Trophoblast cell (in vitro differentiated cells and primary cell): ENCODE data around the gene GADD45GIP1.
"Not testable (repeated sequence)": the region's sequence is repeated elsewhere in the genome, so short reads cannot be mapped to it uniquely, and the experiment has no call there.

Experiments used
- DNase-seq, 2 donors: peaks; one replicate each; pipeline ENCODE4 v3.0.0-alpha.2; 2016
- H2AFZ ChIP-seq: 2 replicates; pipeline ENCODE4 v1.6.1; 2013; ENCODE audit warnings: low read length, moderate library complexity, mild to moderate bottlenecking; ENCODE audit not compliant: insufficient read depth, poor library complexity
- H2AK5ac ChIP-seq: 2 replicates; pipeline ENCODE4 v1.6.1; 2013; ENCODE audit warnings: mild to moderate bottlenecking, low read length
- H2BK120ac ChIP-seq: 2 replicates; pipeline ENCODE4 v1.6.1; 2013; ENCODE audit warnings: low read length, mild to moderate bottlenecking, moderate library complexity; ENCODE audit not compliant: insufficient read depth, poor library complexity
- H2BK12ac ChIP-seq: 2 replicates; pipeline ENCODE4 v1.6.1; 2013; ENCODE audit warnings: mild to moderate bottlenecking, low read length, moderate library complexity
- H2BK5ac ChIP-seq: 2 replicates; pipeline ENCODE4 v1.6.1; 2013; ENCODE audit warnings: low read length, low read depth, moderate library complexity, mild to moderate bottlenecking; ENCODE audit not compliant: poor library complexity
- H3K14ac ChIP-seq: 2 replicates; pipeline ENCODE4 v1.6.1; 2013; ENCODE audit warnings: mild to moderate bottlenecking, low read length
- H3K18ac ChIP-seq: 2 replicates; pipeline ENCODE4 v1.6.1; 2013; ENCODE audit warnings: mild to moderate bottlenecking, low read length
- H3K23ac ChIP-seq: 2 replicates; pipeline ENCODE4 v1.6.1; 2013; ENCODE audit warnings: low read length
- H3K27ac ChIP-seq: 2 replicates; pipeline ENCODE4 v1.5.1; 2013; ENCODE audit warnings: low read depth, mild to moderate bottlenecking, inconsistent platforms, low read length, moderate library complexity
- H3K27me3 ChIP-seq: 2 replicates; pipeline ENCODE4 v1.6.1; 2013; ENCODE audit warnings: inconsistent platforms, mild to moderate bottlenecking, low read length, moderate library complexity; ENCODE audit not compliant: insufficient read depth
- H3K36me3 ChIP-seq, 2 experiments: 1 replicate in 1 of 2; 2 replicates in 1 of 2; pipeline ENCODE4 v1.6.1; 2013; ENCODE audit warnings: low read length in 2 of 2, mild to moderate bottlenecking in 2 of 2, moderate library complexity in 1 of 2; ENCODE audit not compliant: insufficient read depth in 2 of 2, control insufficient read depth in 1 of 2
- H3K4ac ChIP-seq: 2 replicates; pipeline ENCODE4 v1.6.1; 2013; ENCODE audit warnings: low read depth, mild to moderate bottlenecking, low read length, moderate library complexity
- H3K4me1 ChIP-seq, 2 experiments: 1 replicate in 1 of 2; 2 replicates in 1 of 2; pipeline ENCODE4 v1.6.1; 2013; ENCODE audit warnings: low read length in 2 of 2, mild to moderate bottlenecking in 2 of 2, moderate library complexity in 1 of 2; ENCODE audit not compliant: insufficient read depth in 2 of 2, control insufficient read depth in 1 of 2
- H3K4me2 ChIP-seq: 2 replicates; pipeline ENCODE4 v1.6.1; 2013; ENCODE audit warnings: inconsistent platforms, mild to moderate bottlenecking, low read length, moderate library complexity
- H3K4me3 ChIP-seq: 2 replicates; pipeline ENCODE4 v1.5.1; 2013; ENCODE audit warnings: mild to moderate bottlenecking, low read depth, low read length, inconsistent platforms
- H3K79me1 ChIP-seq: one replicate; pipeline ENCODE4 v1.6.1; 2013; ENCODE audit warnings: low read length
- H3K79me2 ChIP-seq: 2 replicates; pipeline ENCODE4 v1.6.1; 2013; ENCODE audit warnings: low read length, mild to moderate bottlenecking; ENCODE audit not compliant: control insufficient read depth, insufficient read depth, poor library complexity
- H3K9ac ChIP-seq: 2 replicates; pipeline ENCODE4 v1.6.1; 2013; ENCODE audit warnings: mild to moderate bottlenecking, low read length
- H3K9me3 ChIP-seq: 2 replicates; pipeline ENCODE4 v1.6.1; 2013; ENCODE audit warnings: low read depth, mild to moderate bottlenecking, control low read depth, inconsistent platforms, low read length; ENCODE audit not compliant: insufficient read depth
- H4K12ac ChIP-seq: 2 replicates; pipeline ENCODE4 v1.6.1; 2013; ENCODE audit warnings: low read depth, mild to moderate bottlenecking, low read length, moderate library complexity
- H4K8ac ChIP-seq: 2 replicates; pipeline ENCODE4 v1.6.1; 2013; ENCODE audit warnings: low read depth, mild to moderate bottlenecking, low read length, moderate library complexity
- H4K91ac ChIP-seq: one replicate; pipeline ENCODE4 v1.6.1; 2013; ENCODE audit warnings: low read depth, mild to moderate bottlenecking, low read length, moderate library complexity
- WGBS: extraction: QIAGEN DNeasy Blood & Tissue Kit; methylation state at CpG from one replicate; pipeline ENCODE4 v1.1.7; 2013; ENCODE audit warnings: missing lambda C conversion rate; ENCODE audit not compliant: insufficient read length, insufficient coverage; ENCODE audit errors: extremely low coverage; 5-methylcytosine and 5-hydroxymethylcytosine counted together

The GADD45GIP1 gene

DNA sequence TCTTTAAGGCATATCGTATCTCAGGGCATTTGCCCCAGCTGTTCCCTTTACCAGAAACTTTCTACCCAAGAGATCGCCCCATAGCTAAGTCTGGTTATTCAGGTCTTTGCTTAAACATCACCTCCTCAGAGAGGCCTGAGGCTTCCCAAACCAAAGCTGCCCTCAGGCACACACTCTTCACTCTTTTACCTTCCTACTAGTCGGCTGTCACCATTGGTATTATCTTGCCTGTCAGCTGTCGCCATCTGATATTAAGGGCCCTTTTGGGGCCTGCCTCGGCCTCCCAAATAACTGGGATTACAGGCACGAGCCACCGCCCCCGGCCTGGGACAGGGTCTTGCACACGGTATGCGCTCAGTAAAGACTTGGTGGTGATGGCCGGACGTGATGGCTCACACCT, 1.0 kb downstream of the GADD45GIP1 start:
- no peak overlapping the region for H3K14ac ChIP-seq
- H3K27me3 ChIP-seq: no peaks in the 10 kb centered on the region
- H3K18ac ChIP-seq: peak overlapping the region; percentile 43
- no peak overlapping the region for H2BK120ac ChIP-seq
- H3K79me2 ChIP-seq: peaks cover 5% of the 10 kb centered on the region
- H3K36me3 ChIP-seq: peaks cover 31 to 36% of the 10 kb centered on the region in 2 experiments
- no peak overlapping the region for H3K23ac ChIP-seq
- peaks cover 4 to 7% of the 10 kb centered on the region in 2 experiments for H3K4me1 ChIP-seq
- peak in 1 of 2 donors; percentile 39 for DNase-seq
- H2BK5ac ChIP-seq: no peak overlapping the region
- peaks cover 6% of the 10 kb centered on the region for H3K79me1 ChIP-seq
- H4K8ac ChIP-seq: no peak overlapping the region
- no peak overlapping the region for H3K27ac ChIP-seq
- no peak overlapping the region for H4K91ac ChIP-seq
- no peak overlapping the region for H2BK12ac ChIP-seq
- peak overlapping the region; percentile 31 for H3K9ac ChIP-seq
- peak overlapping the region; percentile 15 for H2AK5ac ChIP-seq
- peaks cover 2% of the 10 kb centered on the region for H3K9me3 ChIP-seq
- H3K4ac ChIP-seq: peak overlapping the region; percentile 51
- H3K4me2 ChIP-seq: peak overlapping the region; percentile 90
- H2AFZ ChIP-seq: no peak overlapping the region
- H3K4me3 ChIP-seq: no peak overlapping the region
- no peak overlapping the region for H4K12ac ChIP-seq
- WGBS: no CpG with 5 or more reads among the region's 12 CpGs

- WGBS: no CpG with 5 or more reads among the region's 9 CpGs
- H2BK12ac ChIP-seq: not testable (repeated sequence)
These were observed 1.4 kb downstream of the GADD45GIP1 start for GRCh38 chr19:12955575-12955974.

GRCh38 chr19:12954612-12954962, 2.4 kb downstream of the GADD45GIP1 start:
- Histone ChIP-seq H3K27me3 (no peaks in the 10 kb centered on the region), H3K79me1 (peaks cover 6% of the 10 kb centered on the region), H3K27ac (no peak overlapping the region), H2BK12ac (no peak overlapping the region), H2AK5ac (no peak overlapping the region), H4K91ac (no peak overlapping the region), H2BK120ac (no peak overlapping the region), H3K4me1 (peaks cover 4 to 7% of the 10 kb centered on the region in 2 experiments), H2BK5ac (no peak overlapping the region), H2AFZ (no peak overlapping the region), H4K8ac (no peak overlapping the region), H3K9ac (no peak overlapping the region), H3K14ac (no peak overlapping the region), H3K9me3 (peaks cover 2% of the 10 kb centered on the region), H3K23ac (no peak overlapping the region), H3K4ac (no peak overlapping the region), H3K4me2 (no peak overlapping the region), H4K12ac (no peak overlapping the region), H3K36me3 (peaks cover 45 to 49% of the 10 kb centered on the region in 2 experiments), H3K79me2 (peaks cover 5% of the 10 kb centered on the region), H3K4me3 (no peak overlapping the region), H3K18ac (no peak overlapping the region)
- no CpG with 5 or more reads among the region's 1 CpG for WGBS
- DNase-seq: no peak

More at GRCh38 chr19:12955575-12955974, 1.4 kb downstream of the GADD45GIP1 start:
- H3K27ac ChIP-seq, H2BK120ac ChIP-seq, H4K91ac ChIP-seq, H3K79me2 ChIP-seq, H4K8ac ChIP-seq, H3K9me3 ChIP-seq, H2AK5ac ChIP-seq, H3K4me3 ChIP-seq, H3K79me1 ChIP-seq, DNase-seq, H2AFZ ChIP-seq, H3K23ac ChIP-seq, H3K18ac ChIP-seq, H3K27me3 ChIP-seq, H4K12ac ChIP-seq, H2BK5ac ChIP-seq, H3K9ac ChIP-seq, H3K14ac ChIP-seq, H3K4me1 ChIP-seq: not testable (repeated sequence)
- H3K4ac ChIP-seq: peak overlapping the region; percentile 33
- H3K4me2 ChIP-seq: peak overlapping the region; percentile 90
- peaks cover 35 to 40% of the 10 kb centered on the region in 2 experiments for H3K36me3 ChIP-seq

- H3K4me3 ChIP-seq: no peak overlapping the region
- peaks cover 51 to 55% of the 10 kb centered on the region in 2 experiments for H3K36me3 ChIP-seq
- no peak overlapping the region for H3K4me2 ChIP-seq
- no peak overlapping the region for H3K4ac ChIP-seq
- no peak overlapping the region for H3K14ac ChIP-seq
- H3K79me1 ChIP-seq: peaks cover 6% of the 10 kb centered on the region
- no peak overlapping the region for H3K27ac ChIP-seq
- no peak overlapping the region for H2BK12ac ChIP-seq
- H2BK120ac ChIP-seq: no peak overlapping the region
- H4K12ac ChIP-seq: no peak overlapping the region
- no peak overlapping the region for H3K9ac ChIP-seq
- DNase-seq: no peak
- peaks cover 4 to 7% of the 10 kb centered on the region in 2 experiments for H3K4me1 ChIP-seq
- H3K79me2 ChIP-seq: peaks cover 5% of the 10 kb centered on the region
- H3K18ac ChIP-seq: no peak overlapping the region
- H2AK5ac ChIP-seq: no peak overlapping the region
- no peak overlapping the region for H4K91ac ChIP-seq
- H2BK5ac ChIP-seq: no peak overlapping the region
- no peaks in the 10 kb centered on the region for H3K27me3 ChIP-seq
- no CpG with 5 or more reads among the region's 12 CpGs for WGBS
- H3K9me3 ChIP-seq: peaks cover 2% of the 10 kb centered on the region
- no peak overlapping the region for H2AFZ ChIP-seq
- no peak overlapping the region for H4K8ac ChIP-seq
- no peak overlapping the region for H3K23ac ChIP-seq
These were observed 3.0 kb downstream of the GADD45GIP1 start for GRCh38 chr19:12953799-12954611.
